ENCODE measurements around the gene BOD1.

BOD1 gene

DNA sequence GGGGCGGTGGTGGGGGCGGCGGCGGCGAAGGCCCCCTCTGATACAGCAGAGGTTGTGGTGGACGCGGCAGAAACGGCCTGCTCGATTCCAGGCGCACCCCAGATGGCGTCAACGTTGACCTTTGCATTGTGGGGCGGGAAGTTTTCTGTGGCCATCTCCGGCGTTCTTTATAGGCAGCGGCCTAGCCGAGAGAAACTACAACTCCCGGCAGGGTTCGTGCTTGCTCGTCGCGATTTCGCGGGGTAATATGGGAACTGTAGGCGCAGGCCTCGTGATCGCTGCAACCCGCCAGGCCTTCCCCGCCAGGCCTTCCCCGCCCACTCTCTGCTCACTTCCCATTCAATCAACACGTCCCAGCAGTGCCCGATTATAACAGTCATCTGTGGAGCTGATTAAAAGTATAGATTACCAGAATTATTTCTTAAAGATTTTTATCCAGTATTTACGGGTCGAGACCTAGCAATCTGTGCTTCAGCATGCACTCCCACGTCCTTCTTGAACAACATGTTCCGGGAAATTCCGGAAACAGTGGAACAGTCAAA lies at the start of gene BOD1:
BOD1 (minus strand) TSS at position 74 of the 542 bp plus-strand sequence. CDS start 214 bp downstream, outside the sequence.
- peak; percentile 93 for DNase-seq

DNA sequence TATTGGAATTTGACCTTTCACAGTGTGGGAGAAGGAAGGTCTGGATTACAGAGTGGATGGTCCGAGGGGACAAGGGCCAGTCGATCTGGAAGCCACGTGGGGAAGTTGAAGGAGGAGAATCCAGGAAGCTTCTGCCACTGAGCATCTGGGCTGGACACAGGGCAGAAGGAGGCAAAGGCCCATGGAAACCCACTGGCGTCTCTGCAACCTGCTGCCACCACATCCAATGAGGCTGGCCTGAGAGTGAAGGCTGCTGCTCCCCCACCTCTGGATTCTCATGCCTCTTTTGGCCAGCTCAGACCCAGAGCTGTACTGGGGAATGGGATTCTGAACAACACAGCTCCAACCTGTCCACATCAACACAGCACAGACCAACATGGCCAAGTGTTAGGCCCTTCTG lies 48.9 kb upstream of the BOD1 start:
- DNase-seq, result no peak

DNA sequence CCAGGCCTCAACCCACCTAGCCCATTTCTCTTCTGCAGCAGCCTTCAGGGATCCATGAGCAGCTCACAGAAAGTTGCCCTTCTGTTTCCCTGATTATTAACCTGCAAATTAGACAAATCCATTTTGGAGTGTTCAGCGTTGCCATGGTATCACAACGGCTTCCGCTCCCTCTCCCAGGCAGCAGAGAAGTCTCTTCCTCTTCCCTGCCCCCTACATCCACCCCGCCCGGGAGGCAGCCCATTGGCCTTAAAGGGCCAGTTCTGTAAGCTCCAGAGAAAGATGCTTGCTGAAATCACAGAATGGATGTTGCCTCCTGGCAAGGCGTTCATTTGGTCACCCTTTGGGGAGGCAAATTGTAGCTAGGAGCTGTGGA lies 47.7 kb upstream of the BOD1 start:
- no peak for DNase-seq

DNA sequence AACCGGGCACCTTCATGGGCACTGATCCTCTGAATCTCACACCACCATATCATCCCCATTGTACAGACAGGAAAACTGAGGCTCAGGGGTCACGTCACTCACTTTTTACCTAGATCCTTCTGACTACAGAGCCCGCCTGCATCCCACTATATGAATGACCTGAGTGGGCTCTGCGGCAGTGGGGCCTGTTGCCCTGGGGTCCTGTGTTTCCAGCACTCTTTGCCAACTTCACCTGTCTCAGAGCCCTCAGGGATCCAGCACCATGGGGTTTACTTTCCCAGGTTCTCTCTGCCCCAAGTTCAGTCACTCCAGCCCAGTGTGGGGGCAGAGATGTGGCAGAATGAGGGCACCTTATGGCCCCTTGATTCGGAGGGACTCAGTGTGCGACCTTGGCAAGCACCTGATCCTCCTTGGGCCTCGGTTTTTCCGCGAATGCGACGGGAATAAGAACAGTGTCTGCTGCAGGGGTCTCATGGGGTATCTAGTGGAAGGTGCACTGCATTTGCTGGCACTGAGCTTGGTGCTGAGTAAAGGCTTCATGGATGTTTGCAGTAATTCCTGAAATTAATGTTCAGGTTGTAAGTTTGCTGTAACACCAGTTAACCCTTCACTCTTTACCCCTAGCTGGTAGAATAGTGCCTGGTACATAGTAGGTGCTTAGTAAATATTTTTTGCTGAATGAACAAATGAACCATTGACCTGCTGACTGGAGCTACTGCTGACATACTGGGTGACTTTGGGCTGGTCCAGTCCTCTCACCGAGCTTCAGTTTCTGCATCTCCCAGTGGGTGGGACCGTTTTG lies 47.1 kb upstream of the BOD1 start:
- no peak for DNase-seq

DNA sequence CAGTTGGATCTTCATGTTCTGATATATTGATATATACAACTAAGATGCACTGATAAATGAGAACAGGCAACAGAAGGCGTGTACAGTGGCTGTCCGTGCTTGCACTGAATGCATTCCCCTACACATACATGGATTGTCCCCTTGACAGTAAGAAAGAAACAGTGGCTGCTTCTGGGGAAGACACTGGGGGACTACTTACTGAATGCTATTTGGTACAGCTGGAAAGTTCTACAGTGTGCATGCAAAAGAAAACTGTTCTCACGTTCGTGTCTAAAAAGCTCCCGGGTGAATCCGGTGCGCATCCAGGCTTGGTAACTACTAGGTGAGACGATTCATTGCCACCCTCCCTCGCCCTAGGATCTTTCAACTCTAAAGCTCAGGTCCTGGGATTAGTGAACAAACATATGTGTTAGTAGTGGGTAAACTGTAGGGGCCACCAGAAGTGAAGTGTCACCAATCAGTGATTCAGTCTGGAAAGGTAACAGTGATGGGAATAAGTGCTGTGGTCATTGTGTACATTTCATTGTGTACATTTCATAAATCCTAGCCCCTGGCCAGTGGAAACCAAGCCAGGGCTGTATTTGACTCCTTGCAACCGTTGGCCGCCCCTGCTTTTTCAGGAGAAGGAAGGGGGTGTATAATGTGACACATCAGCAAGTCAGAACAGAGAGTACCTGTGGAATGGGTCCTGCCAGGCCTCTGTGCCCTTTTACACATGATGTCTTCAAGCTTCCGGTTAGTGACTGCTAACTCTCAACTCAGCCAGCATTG lies 46.3 kb upstream of the BOD1 start:
- no peak for DNase-seq

DNA sequence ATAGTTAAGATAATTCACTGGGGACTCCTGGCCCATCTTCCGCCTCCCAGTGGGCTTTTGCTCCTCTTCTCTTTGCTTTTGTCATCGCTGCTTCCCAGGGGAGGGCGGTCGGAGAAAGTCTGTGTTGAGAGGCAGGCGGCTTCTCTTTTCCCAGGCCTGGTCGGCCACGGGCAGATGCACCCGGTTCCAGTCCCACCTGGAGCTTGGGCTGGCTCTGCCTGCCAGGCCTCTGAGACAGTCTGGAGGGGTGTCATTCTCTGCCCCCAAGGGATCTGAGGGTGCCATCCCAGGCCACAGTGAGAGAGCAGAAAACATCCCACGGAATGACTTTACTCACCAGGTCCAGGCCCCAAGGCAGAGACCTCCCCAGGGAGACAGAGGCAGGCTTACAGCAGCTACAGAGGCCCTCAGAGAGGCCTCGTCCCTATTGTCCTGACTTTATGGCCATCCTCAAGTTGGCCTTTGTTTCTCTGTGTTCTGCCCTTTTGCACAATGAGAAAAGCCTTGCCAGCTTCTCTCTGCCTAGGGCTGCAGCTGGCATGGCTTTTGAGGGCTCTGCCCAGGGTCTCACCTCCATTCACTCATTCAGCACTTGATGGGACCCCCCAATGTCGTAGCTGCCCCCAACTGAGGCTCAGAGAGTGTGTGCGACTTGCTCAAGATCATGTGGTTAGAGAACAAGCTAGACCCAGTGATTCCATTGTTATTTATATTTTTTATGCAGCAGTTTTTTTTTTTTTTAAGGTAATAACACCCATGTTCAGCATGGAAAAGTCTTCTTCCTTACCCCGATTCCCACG lies 44.2 kb upstream of the BOD1 start:
- no peak for DNase-seq

DNA sequence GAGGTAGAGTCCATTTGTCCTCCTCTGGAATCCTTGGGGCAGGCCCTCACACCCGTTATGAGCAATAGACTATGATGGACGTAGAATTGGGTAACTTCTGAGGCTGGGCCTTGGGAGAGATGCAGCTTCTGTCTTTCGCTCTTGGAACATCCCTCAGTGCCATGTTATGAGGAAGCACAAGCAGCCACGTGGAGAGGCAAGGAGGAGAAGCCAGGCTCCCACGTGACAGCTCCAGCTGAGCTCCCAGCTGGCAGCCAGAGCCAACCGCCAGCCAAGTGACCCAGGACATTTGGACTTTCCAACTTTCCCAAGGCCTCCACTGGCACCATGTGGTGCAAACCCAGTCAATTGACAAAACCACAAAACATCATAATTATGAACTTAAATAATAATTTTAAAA lies 43.0 kb upstream of the BOD1 start:
- DNase-seq, result no peak

DNA sequence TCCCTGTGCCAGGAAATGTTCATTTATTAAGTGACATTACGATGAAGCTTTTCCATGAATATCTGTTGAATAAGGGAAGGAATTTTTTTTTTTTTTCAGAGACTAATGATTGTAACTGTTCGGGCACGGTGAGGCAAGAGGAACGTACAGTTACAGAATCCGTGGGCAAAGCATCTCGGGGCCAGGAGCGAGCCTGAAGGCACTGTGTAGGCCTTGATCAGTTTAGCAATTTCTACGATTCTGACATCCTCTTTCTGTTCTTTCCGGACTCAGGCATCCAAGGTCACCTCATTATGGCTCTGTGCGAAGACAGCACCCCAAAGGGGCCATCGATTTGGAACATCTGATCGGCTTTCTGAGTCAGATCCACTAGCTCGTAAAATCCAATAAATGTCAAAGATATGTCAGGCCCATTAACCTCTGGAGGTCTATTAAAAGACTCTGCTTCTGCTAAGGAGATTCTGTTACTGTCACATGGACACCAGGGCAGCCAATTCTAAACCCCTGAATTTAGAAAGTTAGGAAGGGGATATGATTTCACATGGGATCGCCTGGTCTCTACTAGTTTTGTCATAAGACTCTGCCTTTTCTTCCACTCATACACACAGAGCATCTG lies 41.4 kb upstream of the BOD1 start:
- DNase-seq, result no peak

DNA sequence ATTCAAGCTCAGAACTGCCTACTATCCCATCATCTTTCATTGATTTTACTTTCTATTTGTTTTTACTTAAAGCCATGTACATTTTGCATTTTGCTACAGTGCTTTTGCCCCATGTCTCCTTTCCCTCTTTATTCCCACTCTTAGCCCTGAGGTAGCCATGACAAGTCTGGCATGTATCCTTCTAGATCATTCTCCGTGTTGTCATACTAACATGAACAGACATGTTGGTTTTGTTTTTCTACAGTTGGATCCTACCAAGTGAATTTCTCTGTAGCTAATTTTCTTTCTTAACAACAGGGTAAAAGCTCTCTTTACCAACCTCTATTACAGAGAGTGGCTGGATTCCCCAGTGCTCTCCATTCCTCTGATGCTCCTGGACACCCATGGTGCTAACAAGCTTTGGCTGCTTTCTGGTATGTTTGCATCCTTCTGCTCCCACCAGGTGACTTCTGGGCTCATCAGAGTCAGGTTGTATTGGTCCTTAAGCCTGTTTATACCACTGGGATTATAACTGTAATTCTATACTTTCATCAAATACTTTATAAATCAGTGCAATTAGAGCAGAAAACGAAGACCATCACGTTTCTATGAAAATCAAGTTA lies 38.8 kb upstream of the BOD1 start:
- no peak for DNase-seq

DNA sequence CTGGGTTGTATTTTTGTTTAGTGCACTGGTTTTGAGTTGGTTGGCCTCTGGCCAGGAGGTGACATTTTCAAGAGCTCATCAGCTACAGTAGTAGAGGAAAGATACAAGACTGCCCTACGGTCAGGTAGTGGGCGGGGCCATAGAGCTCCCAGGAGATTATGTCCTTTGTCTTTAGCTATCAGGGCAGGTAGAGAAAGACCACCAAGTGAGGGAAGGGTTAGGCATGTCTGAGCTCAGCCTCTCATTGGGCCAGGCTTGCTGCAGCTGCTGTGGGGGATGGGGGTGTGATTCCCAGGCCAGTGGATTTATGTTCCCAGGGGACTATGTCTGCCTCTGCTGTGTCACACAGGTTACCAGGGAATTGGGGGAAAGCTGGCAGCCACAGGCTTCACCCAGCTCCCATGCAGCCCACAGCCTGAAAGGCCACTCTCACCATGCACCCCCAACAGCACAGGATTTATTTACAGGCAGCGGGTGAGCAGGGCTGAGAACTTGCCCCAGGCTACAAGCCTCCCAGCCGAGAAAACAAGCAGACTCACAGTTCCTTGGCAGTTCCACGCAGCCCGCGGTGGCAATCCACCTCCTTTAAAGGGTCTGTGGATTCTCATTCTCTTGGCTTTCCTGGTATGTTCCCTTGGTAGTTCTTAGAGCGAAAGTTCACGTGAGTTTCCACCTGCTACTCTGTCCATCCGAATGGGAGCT lies 37.5 kb upstream of the BOD1 start:
- no peak for DNase-seq

DNA sequence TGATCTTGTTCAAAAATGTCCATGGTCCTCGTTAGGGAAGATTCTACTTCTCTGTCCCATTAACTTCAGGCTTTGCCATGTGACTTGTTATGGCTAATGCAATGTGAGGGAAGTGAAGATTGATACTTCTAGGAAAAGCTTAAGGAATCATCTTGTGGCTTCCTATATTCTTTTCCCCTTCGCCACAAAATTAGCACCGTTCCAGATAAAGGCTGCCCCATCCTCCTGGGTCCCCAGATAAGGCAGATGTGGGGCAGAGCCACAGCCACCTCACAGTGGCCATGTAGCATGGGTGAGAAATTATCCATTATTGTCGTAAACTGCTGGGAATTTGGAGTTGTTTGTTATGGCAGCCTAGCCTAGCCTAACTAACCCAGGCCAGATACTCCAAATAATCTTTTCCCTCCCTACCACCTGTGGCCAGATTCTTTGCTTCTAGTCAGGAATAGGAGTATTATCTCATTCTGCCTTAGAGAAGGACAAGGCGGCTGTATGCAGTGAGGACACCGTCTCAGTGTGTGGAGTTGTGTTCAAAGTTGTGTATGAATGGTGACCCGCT lies 31.9 kb upstream of the BOD1 start:
- DNase-seq, result no peak

DNA sequence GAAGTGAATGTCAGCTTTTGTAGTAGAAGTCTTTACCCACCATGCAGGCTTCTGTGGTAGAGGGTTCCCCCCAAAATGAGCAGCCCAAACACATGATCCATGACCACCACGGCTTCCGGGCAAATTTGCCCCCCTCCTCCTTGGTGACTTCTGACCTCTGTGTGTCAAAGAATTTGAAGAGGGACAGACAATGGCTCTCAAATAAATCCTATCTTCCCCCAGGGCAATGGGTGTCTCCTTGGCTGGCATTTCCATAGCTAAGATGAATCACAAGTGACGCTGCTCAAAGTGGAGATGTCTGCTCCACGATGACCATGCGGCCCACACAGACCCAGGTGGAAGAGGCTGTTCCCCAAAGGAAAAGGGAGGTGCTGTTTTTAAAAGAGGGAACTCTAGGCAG lies 30.2 kb upstream of the BOD1 start:
- DNase-seq, result no peak

DNA sequence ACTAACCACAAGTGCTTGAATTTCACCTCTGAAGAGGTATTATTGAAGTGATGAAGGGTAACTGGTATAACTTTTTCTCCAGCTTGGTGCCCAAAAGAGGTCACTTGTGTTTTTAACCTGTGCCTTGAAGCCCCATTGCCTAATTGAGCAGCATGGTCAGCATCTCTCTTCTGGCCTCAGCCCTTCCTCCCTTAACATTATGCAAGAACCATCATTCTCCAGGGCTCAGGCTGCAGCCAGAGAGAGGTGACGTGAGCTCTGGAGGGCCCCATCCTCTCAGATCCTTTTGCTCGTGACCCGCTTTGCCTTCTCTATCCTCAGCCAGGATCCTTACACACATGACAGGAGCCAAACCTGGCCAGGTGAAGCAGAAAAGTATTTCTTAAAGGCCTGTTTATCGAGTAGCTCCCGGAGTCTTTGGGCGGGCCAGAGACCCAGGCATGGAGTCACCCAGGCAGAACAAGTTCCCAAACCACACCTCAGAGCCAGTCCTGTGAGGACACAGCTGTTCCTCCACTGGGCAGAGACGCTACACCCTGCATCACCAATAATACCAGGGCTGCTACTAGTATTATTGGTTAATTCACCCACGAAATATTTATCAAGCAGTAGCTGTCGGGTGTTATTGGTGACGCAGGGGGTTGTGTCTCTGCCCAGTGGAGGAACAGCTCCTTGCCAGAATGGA lies 29.6 kb upstream of the BOD1 start:
- no peak for DNase-seq

DNA sequence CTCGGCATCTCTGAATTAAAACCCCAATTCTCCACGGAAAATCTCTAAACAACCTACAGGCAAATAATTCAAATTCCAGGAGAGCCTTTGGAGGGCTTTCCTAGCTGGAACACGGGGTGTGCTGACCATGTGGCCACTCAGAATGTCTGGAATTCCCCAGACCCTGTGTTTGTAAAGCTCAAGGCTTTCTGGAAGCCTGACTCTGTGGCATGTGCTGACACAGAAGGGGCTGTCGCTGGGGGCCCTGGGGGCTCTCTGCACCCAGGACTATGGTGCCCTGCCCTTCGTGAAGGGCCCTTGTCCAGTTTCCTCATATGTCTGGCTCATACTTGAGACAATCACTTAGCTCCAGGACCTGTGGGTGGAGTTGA lies 29.0 kb upstream of the BOD1 start:
- DNase-seq, result no peak

DNA sequence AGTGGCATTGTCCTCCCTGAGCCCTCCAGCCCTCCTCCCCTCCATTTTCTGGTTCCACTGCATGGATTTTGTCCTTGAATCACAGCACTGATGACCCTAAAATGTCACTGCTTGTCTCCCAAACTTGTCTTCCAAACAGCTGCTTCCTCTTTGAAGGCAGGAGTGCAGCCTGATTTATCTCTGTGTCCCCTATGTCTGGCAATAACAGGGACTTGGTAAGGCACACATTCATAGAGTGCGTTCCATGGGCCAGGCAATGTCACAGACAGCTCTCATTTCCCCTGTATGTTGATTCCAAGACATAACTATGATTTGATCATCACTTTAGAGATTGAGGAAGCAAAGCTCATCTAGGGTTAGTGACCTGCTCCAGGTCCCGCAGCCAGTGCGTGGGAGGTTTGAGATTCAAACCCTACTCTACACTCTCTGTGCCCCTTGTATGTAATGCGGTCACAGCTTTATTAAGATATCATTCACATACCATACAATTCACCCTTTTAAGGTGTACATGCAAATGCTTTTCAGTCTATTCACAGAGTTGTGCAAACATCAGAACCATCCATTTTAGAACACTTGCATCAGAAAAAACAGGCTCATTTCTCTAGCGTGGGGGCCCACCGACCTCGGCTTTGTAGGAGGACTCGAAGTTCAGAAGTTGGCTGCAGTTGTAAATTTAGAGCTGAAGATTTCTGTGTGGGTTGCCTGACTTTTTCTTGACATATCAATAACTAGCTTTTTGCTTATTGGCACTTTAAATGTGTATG lies 28.4 kb upstream of the BOD1 start:
- DNase-seq, result no peak

DNA sequence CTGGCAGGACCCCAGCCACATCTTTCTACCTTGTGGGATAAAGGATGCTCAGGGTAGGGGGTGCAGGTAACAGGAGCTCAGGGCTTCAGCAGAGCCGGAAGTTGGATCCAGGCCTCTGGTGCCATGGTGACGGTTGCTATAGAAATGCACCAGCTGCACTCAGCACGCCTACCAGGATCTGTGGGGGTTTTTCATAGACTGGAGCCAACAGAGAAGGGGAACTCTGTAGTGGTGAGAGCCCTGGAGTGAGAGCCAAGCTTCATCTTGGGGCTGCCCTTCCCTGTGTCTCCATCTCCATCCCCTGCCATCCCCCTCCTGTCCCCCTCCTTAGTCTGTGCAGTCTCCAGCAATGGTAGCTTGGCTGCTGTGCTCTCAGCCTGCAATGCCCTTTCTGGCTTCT lies 27.5 kb upstream of the BOD1 start:
- DNase-seq, result no peak

DNA sequence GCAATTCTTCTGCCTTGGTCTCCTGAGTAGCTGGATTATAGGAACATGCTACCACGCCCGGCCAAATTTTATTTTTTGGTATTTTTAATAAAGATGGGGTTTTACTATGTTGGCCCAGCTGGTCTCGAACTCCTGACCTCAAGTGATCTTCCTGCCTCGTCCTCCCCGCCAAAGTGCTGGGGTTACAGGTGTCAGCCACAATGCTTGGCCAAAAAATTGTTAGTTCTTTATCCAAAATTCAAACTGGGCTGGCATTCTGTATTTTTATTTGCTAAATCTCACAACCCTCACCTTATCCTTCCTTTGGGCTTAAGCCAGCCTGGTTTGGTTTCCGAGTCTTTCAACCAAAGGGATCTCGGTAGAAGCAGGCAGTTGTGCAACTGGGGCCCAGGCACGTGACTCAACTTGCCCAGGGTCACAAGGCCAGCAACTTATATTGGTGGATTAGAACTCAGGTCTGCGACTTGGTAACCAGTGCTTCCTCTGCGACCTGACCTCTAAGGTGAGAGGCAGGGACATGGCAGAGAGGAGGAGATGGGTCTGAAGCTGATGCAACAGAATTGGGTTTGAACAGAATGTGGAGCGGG lies 26.5 kb upstream of the BOD1 start:
- no peak for DNase-seq

DNA sequence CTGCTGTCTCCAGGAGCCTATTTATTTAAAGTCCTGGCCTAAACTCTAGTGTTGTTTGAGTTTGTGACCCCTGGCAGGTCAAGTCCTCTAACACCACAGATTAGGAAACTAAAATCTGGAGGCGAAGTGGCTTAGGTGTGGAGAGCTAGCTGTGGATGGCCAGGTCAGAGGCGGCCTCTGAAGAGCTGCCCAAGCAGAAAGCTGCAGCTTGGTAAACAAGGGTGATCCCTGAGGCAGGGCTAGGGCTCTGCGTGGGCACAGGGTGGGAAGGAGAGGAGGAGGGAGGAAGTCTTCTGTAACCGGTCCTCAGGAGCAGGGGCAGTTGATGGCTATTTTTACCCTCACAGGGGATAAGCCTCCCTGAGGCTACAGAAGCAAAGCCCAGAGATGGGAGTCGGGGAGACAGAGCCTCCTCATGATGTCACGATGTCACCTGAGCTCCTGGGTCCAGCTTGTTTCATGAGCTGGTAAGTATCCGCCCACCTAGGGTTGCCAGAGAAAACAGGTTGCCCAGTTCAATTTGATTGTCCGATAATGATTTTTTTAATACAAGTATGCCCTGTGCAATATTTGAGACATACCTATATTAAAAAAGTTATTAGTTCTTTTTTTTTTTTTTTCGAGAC lies 25.9 kb upstream of the BOD1 start:
- DNase-seq, result no peak

DNA sequence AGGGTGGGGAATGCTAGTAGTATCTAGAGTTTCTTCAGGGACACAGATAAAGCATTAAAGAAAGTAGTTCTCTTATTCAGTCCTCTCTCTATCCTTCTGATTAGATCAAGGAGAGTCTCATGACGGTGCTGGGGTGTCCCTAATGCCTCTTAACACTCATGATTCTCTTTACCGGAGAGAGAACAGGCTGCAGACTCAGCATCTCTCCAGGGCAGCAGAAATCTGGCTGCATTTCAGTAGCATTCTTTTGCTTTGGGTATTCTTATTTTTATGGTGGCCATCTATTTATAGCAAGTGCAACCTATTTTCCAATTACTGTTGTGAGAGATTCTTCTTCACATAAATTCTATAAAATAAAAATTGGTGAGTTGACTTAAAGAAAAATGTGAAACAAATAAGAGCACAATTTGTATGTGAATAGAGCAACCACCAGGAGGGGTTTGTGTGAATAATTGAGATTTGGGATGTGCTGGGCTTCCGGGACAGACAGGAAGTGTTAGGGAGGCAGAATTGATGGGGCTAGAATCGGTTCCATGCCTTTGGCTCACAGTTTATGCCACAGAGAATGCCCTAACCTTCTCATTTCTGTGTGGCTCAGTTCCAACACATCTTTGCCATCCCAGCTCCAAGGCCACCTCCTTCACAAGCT lies 23.8 kb upstream of the BOD1 start:
- no peak for DNase-seq
